ENCODE measurements around the gene SPRED2.
A peak's percentile ranks its signal among the peaks of the same experiment; 100 is the strongest.

SPRED2 gene

DNA sequence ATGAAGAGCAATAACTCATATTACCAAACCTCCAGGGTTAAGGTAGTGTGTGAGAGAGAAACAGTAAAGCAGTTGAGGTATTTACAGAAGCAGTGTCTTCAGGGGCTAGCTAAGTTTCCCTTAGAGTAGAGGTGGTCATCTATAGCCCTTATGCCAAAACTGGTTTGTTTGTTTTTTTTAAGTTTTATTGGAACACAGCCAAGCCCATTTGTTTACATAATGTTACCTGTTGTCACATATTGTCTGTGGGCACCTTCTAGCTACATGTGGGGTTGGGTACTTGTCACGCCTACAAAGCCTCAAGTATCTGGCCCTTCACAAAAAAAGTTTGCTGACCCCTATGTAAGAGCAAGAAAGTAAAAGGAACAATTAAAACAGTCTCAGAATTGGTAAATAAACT lies 165.4 kb downstream of the SPRED2 start:
- H3K9me3 Mint-ChIP-seq, result no peaks in the 10 kb centered on the region
- peaks cover 21 to 37% of the 10 kb centered on the region in 2 donors for H3K36me3 Mint-ChIP-seq

DNA sequence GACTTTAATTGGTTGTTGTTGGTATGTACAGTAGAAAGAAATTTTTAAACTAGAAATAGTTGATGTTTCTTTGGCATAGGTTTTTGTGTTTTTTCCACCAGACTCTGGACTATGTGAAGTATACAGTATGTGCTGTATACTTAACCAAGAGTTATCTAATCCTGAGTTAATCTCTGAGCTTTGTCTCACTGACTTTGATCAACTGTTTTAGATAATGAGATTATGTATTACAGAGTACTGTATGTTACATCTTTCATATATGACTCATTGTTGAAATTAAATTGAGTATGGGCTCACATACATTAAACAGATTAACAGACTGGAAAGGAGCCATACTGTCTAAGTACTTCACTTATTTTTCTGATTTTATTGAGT lies 166.7 kb downstream of the SPRED2 start:
- Mint-ChIP-seq H3K9me3 (no peaks in the 10 kb centered on the region), H3K4me1 (peaks cover 13 to 26% of the 10 kb centered on the region in 2 donors), H3K27ac (no peak overlapping the region), H3K36me3 (peaks cover 28 to 46% of the 10 kb centered on the region in 2 donors), H3K4me3 (no peak overlapping the region), H3K27me3 (no peaks in the 10 kb centered on the region)
- no peak for ATAC-seq (replicated peaks)
- no peak for DNase-seq

More for the DNA sequence above, 165.4 kb downstream of the SPRED2 start:
- DNase-seq (no peak), ATAC-seq (replicated peaks) (no peak)
- Mint-ChIP-seq H3K4me1 (peaks cover 13 to 21% of the 10 kb centered on the region in 2 donors), H3K27me3 (no peaks in the 10 kb centered on the region), H3K27ac (no peak overlapping the region), H3K4me3 (no peak overlapping the region)

DNA sequence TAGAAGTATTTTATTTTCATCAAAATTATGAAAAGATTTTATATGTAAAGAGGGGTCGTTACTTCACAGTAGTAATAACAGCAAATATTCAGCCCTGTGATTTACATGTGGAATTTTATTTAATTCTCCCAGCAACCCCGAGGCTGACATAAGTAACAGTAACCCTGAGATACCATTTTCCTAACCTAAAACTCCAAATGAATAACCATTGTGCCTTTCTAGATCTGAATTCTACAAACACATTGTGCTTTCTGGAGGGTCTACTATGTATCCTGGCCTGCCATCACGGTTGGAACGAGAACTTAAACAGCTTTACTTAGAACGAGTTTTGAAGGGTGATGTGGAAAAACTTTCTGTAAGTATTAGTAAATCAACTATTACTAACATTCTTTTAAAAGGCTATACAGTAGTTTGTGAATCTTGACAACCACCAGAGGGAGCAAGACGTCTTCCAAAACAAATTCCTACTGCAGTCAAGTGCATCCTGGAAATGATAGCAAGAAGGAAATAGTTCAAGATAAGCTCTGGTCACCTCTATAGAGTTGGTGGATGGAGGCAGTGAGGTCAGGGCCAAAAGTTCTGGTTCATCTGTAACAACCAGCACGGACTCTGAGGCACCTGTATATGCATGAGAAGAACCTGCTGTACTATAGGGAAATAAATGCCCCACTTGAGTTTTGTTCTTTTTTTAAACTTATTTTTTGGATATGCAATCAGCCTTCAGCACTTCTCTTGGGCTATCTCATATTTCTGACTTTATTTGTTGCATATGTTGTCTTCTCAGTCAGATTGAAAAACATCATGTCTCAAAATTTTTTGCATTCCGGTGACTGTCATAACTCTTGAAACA lies 167.4 kb downstream of the SPRED2 start:
- no peaks in the 10 kb centered on the region for H3K9me3 Mint-ChIP-seq
- H3K4me1 Mint-ChIP-seq, result peaks cover 13 to 26% of the 10 kb centered on the region in 2 donors
- DNase-seq, result no peak
- no peaks in the 10 kb centered on the region for H3K27me3 Mint-ChIP-seq
- peak; percentile 27 to 34 for ATAC-seq (replicated peaks)
- H3K36me3 Mint-ChIP-seq, result peaks cover 28 to 46% of the 10 kb centered on the region in 2 donors
- no peak overlapping the region for H3K4me3 Mint-ChIP-seq
- no peak overlapping the region for H3K27ac Mint-ChIP-seq

DNA sequence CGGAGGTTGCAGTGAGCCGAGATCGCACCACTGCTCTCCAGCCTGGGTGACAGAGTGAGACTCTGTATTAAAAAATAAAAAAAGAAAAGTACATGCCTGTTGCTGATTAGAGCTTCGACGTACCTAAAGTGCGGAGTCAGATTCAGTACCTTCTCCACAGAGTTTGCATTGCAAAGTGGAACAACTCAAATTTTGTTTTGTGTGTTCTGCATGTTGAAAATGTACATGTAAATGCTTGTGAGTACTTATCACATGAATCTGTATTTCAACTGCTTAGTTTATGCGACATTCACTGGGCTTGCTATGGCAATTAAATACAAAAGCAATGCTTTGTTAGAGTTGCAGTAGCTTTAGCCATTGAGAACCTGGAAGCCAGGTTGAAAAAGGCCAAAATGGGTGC lies 168.4 kb downstream of the SPRED2 start:
- H3K4me1 Mint-ChIP-seq, result peaks cover 11 to 23% of the 10 kb centered on the region in 2 donors
- no peak overlapping the region for H3K27ac Mint-ChIP-seq
- no peak overlapping the region for H3K4me3 Mint-ChIP-seq
- H3K36me3 Mint-ChIP-seq, result peaks cover 28 to 43% of the 10 kb centered on the region in 2 donors
- ATAC-seq (replicated peaks) (no peak), DNase-seq (no peak)
- H3K27me3 Mint-ChIP-seq, result no peaks in the 10 kb centered on the region
- no peaks in the 10 kb centered on the region for H3K9me3 Mint-ChIP-seq

DNA sequence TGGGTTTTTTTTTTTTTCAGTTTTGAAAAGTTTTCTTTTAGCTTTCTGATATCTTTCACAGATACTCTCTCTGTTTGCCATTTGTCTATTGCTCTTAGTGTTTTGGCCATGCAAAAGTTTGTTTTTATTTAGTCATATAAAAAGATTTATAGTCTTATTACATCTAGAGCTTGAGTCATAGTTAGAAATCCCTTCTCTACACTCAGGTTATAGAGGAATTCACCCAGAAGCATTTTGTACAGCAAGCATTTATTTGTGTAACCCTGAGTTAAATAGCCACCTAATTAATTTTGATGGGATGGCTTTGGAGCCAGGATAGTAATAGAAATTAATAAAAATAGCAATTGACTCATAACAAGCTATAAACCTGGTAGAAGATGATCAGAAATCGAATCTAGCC lies 169.1 kb downstream of the SPRED2 start:
- H3K36me3 Mint-ChIP-seq, result peaks cover 29 to 42% of the 10 kb centered on the region in 2 donors
- peaks cover 8 to 16% of the 10 kb centered on the region in 2 donors for H3K4me1 Mint-ChIP-seq
- no peak for ATAC-seq (replicated peaks)
- H3K27ac Mint-ChIP-seq, result no peak overlapping the region
- DNase-seq, result no peak
- H3K27me3 Mint-ChIP-seq, result no peaks in the 10 kb centered on the region
- H3K4me3 Mint-ChIP-seq, result no peak overlapping the region
- no peaks in the 10 kb centered on the region for H3K9me3 Mint-ChIP-seq

DNA sequence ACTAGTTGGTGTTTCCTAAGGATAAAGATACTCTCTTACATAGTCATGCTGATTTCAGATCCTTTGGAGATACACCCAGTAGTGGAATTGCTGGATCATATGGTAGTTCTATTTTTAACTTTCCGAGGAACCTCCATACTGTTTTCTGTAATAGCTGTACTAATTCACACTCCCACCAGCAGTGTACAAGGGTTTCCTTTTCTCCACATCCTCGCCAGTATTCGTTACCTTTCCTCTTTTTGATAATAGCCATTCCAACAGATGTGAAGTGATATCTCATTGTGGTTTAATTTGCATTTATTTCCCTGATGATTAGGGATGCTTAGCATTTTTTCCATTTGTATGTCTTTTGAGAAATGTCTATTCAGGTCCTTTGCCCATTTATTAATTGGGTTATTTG lies 170.7 kb downstream of the SPRED2 start:
- Mint-ChIP-seq H3K27ac (no peak overlapping the region), H3K9me3 (no peaks in the 10 kb centered on the region), H3K27me3 (no peaks in the 10 kb centered on the region), H3K36me3 (peaks cover 27 to 46% of the 10 kb centered on the region in 2 donors), H3K4me1 (peaks cover 5 to 27% of the 10 kb centered on the region in 2 donors), H3K4me3 (no peak overlapping the region)
- ATAC-seq (replicated peaks) (no peak), DNase-seq (no peak)

Data from stimulated activated naive B cell treated with anti-CD40 and anti-IgM and Interleukin-4, amounts not matched to agents 10 μg/mL and 1 μg/mL and 100 μg/mL, for 72 hours (primary cell).